Omental fat pad (tissue), 4 donors: ENCODE measurements around the gene MORN2. TPM values are rescaled to one million over a fixed set of nuclear protein-coding genes. Genes with fewer than 3 reads are reported as not detected.
"Not testable (repeated sequence)": the region's sequence is repeated elsewhere in the genome, so short reads cannot be mapped to it uniquely, and the experiment has no call there.

Source experiments
- ATAC-seq: fragments of 150-250 bp; one replicate; pipeline ENCODE4 v1.9.1; 2016; ENCODE audit warnings: mild to moderate bottlenecking, moderate library complexity; ENCODE audit not compliant: low FRiP score
- DNase-seq: peaks from one replicate; pipeline ENCODE4 v3.0.0-alpha.2; 2019; ENCODE audit warnings: low spot score
- CTCF ChIP-seq, 3 donors: fragments of 450-650 bp; IDR thresholded peaks; one replicate each; pipeline ENCODE4 v1.5.1; 2016 to 2017; ENCODE audit warnings: antibody characterized with exemption in 3 of 3, mild to moderate bottlenecking in 3 of 3, moderate library complexity in 2 of 3
- total RNA-seq, 4 donors: library from RNA; depleted of rRNA; stranded (reverse); fragments of >200 nt; gene quantifications; one replicate each; pipeline ENCODE4 v1.1.0, GENCODE V29; 2016

MORN2 gene
- 10 to 100 TPM in 2 of 4 donors, 1 to 10 TPM in 2; 6.8 to 14.3 (median 10.9) TPM for total RNA-seq

DNA sequence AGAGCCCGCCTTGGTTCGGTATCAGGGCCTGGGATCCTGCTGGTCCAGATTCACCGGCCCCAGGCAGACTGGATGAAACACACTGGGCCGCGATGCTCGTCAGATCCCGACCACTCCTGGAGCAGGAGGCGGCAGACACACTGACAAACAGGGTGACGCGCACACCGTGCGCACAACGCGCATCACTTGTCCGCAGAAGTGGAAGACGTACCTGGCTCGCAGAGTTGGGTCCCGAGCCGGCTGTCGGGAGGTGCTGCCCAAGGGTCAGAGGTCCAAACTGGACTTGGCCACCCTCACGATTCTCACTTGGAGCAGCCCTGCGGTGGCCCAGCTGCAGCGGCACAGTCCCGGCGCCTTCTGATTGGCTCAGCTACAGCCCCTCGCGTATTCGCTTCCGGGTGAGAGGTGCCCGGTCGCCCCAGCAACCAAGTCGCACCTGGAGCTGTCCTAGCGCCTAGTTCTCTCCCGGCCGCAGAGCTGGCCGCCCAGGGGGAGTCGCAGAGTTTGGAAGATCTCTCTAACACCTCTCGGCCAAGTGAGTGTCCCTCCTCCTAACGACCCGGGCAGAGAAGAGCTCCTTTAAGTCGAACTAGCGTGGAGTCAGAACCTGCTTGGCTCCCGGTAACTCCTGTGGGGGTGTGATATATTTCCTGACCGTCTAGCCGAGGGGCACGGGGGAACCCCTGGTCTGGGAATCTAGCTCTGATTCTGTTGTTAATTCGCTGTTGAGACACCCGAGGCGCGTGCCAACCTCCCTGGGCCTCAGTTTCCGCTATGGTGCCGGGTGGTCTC is at the start of gene MORN2, which contains the start of gene DHX57:
TSS of gene MORN2 (plus strand) at position 401 of the 792 bp plus-strand sequence.
TSS of gene DHX57 (minus strand) at position 359 of the 792 bp plus-strand sequence. CDS start 7,529 bp downstream, outside the sequence.
- DNase-seq (peak; percentile 64), ATAC-seq (peak; percentile 99)
- TF ChIP-seq CTCF (IDR thresholded peaks at IDR 0.05): no peak

DNA sequence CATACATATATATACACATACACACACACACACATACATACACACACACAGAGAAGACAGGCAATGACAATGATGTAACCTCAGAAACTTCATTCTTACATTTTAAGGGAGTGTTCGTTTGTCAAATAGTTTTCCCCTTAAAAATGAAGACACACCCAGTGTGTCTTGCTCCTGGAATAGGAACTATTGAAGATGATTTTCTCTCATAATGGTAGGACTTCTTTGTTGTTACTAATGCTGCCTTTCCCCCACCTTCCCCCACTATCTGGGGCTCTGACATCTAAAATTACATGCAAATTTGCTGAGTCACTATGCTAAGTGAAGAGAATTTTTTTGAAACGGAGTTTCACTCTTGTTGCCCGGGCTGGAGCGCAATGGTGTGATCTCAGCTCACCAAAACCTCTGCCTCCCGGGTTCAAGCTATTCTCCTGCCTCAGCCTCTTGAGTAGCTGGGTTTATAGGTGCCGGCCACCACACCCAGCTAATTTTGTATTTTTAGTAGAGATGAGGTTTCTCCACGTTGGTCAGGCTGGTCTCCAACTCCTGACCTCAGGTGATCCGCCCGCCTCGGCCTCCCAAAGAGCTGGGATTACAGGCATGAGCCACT is 48.1 kb upstream of the MORN2 start:
- peak; percentile 82 for ATAC-seq
- not testable (repeated sequence) for DNase-seq

- no peak for ATAC-seq
- no peak for TF ChIP-seq CTCF (IDR thresholded peaks at IDR 0.05)
- no peak for DNase-seq
Measured at GRCh38 chr2:38828460-38828859, 47.3 kb upstream of the MORN2 start.

GRCh38 chr2:38829971-38830370 is 45.8 kb upstream of the MORN2 start:
- ATAC-seq (no peak), DNase-seq (no peak)
- no peak for TF ChIP-seq CTCF (IDR thresholded peaks at IDR 0.05)

DNA sequence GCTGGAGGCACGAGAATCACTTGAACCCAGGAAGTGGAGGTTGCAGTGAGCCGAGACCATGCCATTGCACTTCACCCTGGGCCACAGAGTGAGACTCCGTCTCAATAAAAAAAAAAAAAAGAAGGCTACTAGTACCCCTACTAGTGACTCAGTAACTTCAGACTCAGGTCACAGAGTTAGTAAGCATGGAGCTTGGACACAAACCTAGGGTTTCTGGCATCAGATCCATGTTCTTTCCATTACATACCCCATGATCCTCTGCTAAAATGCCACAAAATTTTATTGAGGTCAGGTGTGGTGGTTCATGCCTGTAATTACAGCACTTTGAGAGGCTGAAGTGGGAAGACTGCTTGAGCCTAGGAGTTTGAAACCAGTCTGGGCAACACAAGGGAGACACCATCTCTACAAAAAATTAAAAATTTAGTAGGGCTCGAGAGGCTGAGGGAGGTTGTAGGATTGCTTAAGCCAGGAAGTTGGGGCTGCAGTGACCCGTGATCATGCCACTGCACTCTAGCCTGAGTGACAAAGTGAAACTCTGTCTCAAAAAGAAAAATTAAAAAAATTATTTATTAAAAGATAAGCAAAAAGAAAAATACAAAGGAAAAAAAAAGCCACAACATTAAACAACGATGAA is 45.1 kb upstream of the MORN2 start:
- DNase-seq: no peak
- no peak for ATAC-seq
- no peak for TF ChIP-seq CTCF (IDR thresholded peaks at IDR 0.05)

DNA sequence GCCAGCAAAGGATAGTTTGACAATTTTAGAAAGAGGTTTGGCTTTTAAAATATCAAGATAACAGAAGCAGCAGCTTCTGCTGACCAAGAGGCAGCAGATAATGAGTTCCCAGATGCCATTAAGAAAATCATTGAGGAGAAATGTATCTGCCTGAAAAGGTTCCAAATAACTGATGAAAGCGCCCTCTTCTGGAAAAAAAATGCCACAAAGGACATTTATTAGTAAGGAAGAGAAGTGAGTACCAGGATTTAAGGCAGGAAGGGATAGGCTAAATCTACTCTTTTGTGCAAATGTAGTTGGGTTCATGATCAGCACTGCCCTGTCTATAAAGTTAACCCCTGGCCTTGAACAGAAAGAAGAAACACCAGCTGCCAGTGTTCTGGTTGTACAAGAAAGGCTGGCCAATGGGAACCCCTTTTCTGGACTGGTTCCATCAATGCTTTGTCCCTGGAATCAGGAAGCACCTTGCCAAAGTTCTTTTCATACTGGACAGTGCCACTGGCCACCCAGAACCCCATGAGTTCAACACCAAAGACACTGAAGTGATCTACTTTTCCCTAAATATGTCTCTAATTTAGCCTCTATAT is 40.7 kb upstream of the MORN2 start:
- no peak for ATAC-seq
- no peak for DNase-seq
- TF ChIP-seq CTCF (IDR thresholded peaks at IDR 0.05): no peak

GRCh38 chr2:38835990-38836389 is 39.8 kb upstream of the MORN2 start:
- TF ChIP-seq CTCF (IDR thresholded peaks at IDR 0.05): no peak
- ATAC-seq (no peak), DNase-seq (no peak)
